CD4-positive, alpha-beta T cell (primary cell): ENCODE data around the gene FOXJ2. TPM values are rescaled to one million over a fixed set of nuclear protein-coding genes. Genes with fewer than 3 reads are reported as not detected.
"Not testable (repeated sequence)": the region's sequence is repeated elsewhere in the genome, so short reads cannot be mapped to it uniquely, and the experiment has no call there.

Source experiments
- ATAC-seq: fragments of 200-7000 bp; cut with Tn5 transposase; one replicate; pipeline ENCODE4 v1.10.0; 2022; ENCODE audit warnings: mild to moderate bottlenecking; ENCODE audit not compliant: poor library complexity
- CTCF ChIA-PET: fragments of 350-600 bp; sonication (Branson Sonifier 250); formaldehyde crosslinking; loops from one replicate; lab custom pipeline; 2021; ENCODE audit warnings: antibody characterized with exemption, inconsistent platforms; lab: Charles Lee
- POLR2A ChIA-PET: fragments of 350-600 bp; sonication (Branson Sonifier 250); formaldehyde crosslinking; loops from one replicate; lab custom pipeline; 2021; ENCODE audit warnings: antibody characterized with exemption, inconsistent platforms; lab: Charles Lee
- DNase-seq, 14 experiments: peaks; one replicate each; pipeline ENCODE4 v3.0.0-alpha.2; 2013 to 2020; ENCODE audit warnings: mixed read lengths in 2 of 14
- H3K27ac ChIP-seq, 2 donors: one replicate each; pipeline versions ENCODE4 v1.5.1 to v1.7.0; 2013; ENCODE audit warnings: low read length in 2 of 2, low read depth in 1 of 2, mild to moderate bottlenecking in 1 of 2
- H3K27me3 ChIP-seq, 2 experiments: 1 replicate in 1 of 2; 2 replicates in 1 of 2; pipeline versions ENCODE4 v1.6.1 to v1.7.0; 2013; ENCODE audit warnings: low read length in 2 of 2, control low read depth in 1 of 2, mild to moderate bottlenecking in 1 of 2, moderate library complexity in 1 of 2; ENCODE audit not compliant: insufficient read depth in 2 of 2, control insufficient read depth in 1 of 2
- H3K36me3 ChIP-seq: one replicate; pipeline ENCODE4 v1.6.1; 2013; ENCODE audit warnings: low read length, control low read depth; ENCODE audit not compliant: insufficient read depth
- H3K4me1 ChIP-seq: one replicate; pipeline ENCODE4 v1.6.1; 2013; ENCODE audit warnings: low read length, control low read depth; ENCODE audit not compliant: insufficient read depth
- H3K4me3 ChIP-seq: one replicate; pipeline ENCODE4 v1.5.1; 2013; ENCODE audit warnings: mild to moderate bottlenecking, low read length, moderate library complexity
- H3K9me3 ChIP-seq, 2 experiments: 1 replicate in 1 of 2; 2 replicates in 1 of 2; pipeline versions ENCODE4 v1.6.1 to v1.7.0; 2013; ENCODE audit warnings: low read length in 2 of 2, mild to moderate bottlenecking in 2 of 2, control low read depth in 1 of 2, moderate library complexity in 1 of 2; ENCODE audit not compliant: control insufficient read depth in 1 of 2, insufficient read depth in 1 of 2
- H3K27ac Mint-ChIP-seq: one replicate; pipeline ENCODE4 v1.8.0; 2020; ENCODE audit warnings: mixed read lengths
- H3K27me3 Mint-ChIP-seq: one replicate; pipeline ENCODE4 v1.8.0; 2021; ENCODE audit warnings: mixed read lengths
- H3K36me3 Mint-ChIP-seq: one replicate; pipeline ENCODE4 v1.8.0; 2021; ENCODE audit warnings: low read depth, mixed read lengths
- H3K4me1 Mint-ChIP-seq: one replicate; pipeline ENCODE4 v1.8.0; 2021; ENCODE audit warnings: low read depth, mixed read lengths
- H3K4me3 Mint-ChIP-seq: one replicate; pipeline ENCODE4 v1.8.0; 2020; ENCODE audit warnings: mild to moderate bottlenecking, mixed read lengths
- H3K9me3 Mint-ChIP-seq: one replicate; pipeline ENCODE4 v1.8.0; 2020; ENCODE audit warnings: mixed read lengths
- intact Hi-C, 2 experiments: fragments of 100-400 bp; cut with DNase I in 1 of 2; cut with micrococcal nuclease in 1 of 2; formaldehyde crosslinking; loops; one replicate each; pipeline versions ENCODE4 v1.15.1 to v1.9.0; 2023 to 2025; cut with DNase I, micrococcal nuclease
- polyA plus RNA-seq, 2 donors: library from polyadenylated mRNA; unstranded; fragments of 120-200 nt; gene quantifications; one replicate each; pipeline ENCODE4 v1.2.1, GENCODE V29; 2013
- total RNA-seq, 174 experiments: library from RNA in 2 of 174; stranded (reverse) in 2 of 174; gene quantifications; one replicate each; pipeline ENCODE4 v1.2.3 and lab custom pipeline; 2021 to 2026
- TF ChIP-seq, protein P1 (sequence below): fragments of 200-600 bp; IDR thresholded peaks from one replicate; pipeline ENCODE4 v1.8.0; 2022; ENCODE audit warnings: antibody characterized with exemption, mild to moderate bottlenecking

FOXJ2 gene
- total RNA-seq = 10 to 100 TPM; 36.3 to 38.5 TPM
- 19.3 TPM for polyA plus RNA-seq (2013, experiment 1 of 2)
- polyA plus RNA-seq (2013, experiment 2 of 2) = 23.0 TPM
- 13.8 to 101 (median 38.3) reads per million in 172 experiments for total RNA-seq (lab: John Stamatoyannopoulos, UW)

DNA sequence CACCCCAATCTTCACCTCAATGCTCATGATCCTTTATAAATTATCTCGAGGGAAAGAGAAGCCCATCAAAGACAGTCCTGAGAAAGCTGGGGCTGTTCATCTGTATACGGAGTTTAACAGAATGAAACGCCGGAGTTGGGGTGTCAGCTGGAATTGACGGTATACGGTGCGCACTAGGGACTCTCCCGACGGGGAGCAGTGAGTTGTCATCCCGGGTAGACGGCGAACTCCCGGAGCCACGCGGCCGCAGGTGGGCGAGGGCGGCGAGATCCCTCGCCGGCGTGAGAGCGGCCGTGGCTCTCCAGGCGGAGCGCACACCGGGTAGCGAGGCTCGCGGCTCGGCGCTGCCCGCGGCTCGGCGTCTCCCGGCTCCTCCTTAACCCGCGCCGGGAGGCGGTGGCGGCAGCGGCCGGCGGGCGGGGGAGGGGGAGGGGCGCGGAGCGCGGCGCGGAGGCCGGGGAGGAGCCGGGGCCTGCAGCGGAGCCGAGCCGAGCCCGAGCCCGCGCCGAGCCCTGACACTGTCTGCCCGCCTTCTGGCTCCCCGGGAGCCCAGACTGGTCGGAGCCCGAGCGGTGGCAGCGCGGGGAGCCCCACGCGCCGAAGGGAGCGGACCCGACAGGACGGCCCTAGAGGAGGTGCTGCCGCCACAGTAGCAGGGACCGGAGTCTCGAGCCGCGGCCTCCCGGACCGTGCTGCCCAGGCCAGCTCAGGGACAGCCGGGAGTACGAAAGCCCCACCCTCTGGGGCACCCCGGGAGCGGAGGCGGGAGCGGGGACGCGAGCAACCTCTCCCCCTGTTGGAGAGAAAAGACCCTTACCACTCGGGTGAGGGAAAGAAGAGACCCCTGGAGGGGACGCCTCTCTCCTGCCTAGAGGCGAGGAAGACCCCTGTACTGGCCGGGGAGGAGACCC, at the start of gene FOXJ2:
TSS of gene FOXJ2 (plus strand) at position 475 of the 911 bp plus-strand sequence. CDS start 7,117 bp downstream, outside the sequence.
- Histone ChIP-seq H3K27me3 (no peaks in the 10 kb centered on the region), H3K27ac (peak within 1 kb of the TSS; percentile 79 to 92), H3K4me1 (peaks cover 62% of the 10 kb centered on the region), H3K9me3 (no peaks in the 10 kb centered on the region), H3K4me3 (peak within 1 kb of the TSS; percentile 99), H3K36me3 (peaks cover 5% of the 10 kb centered on the region)
- intact Hi-C loops = loop anchor here in 1 of 2 experiments (2.0 kb wide), 1 partner anchor 48 kb away; no protein-coding TSS in a partner anchor
- TF ChIP-seq, protein P1, sequence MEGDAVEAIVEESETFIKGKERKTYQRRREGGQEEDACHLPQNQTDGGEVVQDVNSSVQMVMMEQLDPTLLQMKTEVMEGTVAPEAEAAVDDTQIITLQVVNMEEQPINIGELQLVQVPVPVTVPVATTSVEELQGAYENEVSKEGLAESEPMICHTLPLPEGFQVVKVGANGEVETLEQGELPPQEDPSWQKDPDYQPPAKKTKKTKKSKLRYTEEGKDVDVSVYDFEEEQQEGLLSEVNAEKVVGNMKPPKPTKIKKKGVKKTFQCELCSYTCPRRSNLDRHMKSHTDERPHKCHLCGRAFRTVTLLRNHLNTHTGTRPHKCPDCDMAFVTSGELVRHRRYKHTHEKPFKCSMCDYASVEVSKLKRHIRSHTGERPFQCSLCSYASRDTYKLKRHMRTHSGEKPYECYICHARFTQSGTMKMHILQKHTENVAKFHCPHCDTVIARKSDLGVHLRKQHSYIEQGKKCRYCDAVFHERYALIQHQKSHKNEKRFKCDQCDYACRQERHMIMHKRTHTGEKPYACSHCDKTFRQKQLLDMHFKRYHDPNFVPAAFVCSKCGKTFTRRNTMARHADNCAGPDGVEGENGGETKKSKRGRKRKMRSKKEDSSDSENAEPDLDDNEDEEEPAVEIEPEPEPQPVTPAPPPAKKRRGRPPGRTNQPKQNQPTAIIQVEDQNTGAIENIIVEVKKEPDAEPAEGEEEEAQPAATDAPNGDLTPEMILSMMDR = no peak
- ChIA-PET CTCF (interaction anchor here (0.6 to 3.1 kb wide), 8 partner anchors 13 to 1308 kb away, joined by 3 to 10 read pairs (median 4); no protein-coding TSS in a partner anchor), POLR2A (interaction anchor here (0.6 to 2.0 kb wide), 12 partner anchors 8 to 97 kb away, joined by 3 to 6 read pairs (median 3); partner anchors contain the start of genes C3AR1, NECAP1 and SLC2A3)
- peak within 1 kb of the TSS; percentile 96 for H3K27ac Mint-ChIP-seq
- peak within 1 kb of the TSS; percentile 94 for H3K4me3 Mint-ChIP-seq
- H3K36me3 Mint-ChIP-seq = peaks cover 18% of the 10 kb centered on the region
- DNase-seq (peak; percentile 68 to 91 (median 82)), ATAC-seq (peak; percentile 83)
- H3K27me3 Mint-ChIP-seq = no peaks in the 10 kb centered on the region
- H3K4me1 Mint-ChIP-seq = peaks cover 51% of the 10 kb centered on the region
- no peaks in the 10 kb centered on the region for H3K9me3 Mint-ChIP-seq

DNA sequence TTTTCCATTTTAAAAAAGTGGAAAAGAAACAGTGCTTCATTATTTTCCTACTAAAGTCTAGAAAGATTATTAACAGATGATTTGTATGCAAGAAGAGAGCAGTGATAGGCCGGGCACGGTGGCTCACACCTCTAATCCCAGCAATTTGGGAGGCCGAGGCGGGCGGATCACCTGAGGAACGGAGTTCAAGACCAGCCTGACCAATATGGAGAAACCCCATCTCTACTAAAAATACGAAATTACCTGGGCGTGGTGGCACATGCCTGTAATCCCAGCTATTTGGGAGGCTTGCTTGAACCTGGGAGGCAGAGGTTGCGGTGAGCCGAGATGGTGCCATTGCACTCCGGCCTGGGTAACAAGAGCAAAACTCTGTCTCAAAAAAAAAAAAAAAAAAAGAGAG, 49.5 kb upstream of the FOXJ2 start:
- ATAC-seq, H3K4me3 ChIP-seq, H3K27me3 ChIP-seq, POLR2A ChIA-PET, H3K27me3 Mint-ChIP-seq, intact Hi-C loops, H3K27ac Mint-ChIP-seq, H3K4me1 ChIP-seq, H3K4me3 Mint-ChIP-seq, H3K27ac ChIP-seq, H3K36me3 Mint-ChIP-seq, H3K36me3 ChIP-seq, H3K4me1 Mint-ChIP-seq, H3K9me3 ChIP-seq, DNase-seq, H3K9me3 Mint-ChIP-seq: not testable (repeated sequence)
- CTCF ChIA-PET = interaction anchor here (0.6 kb wide), 1 partner anchor 12 kb away, joined by 3 read pairs; no protein-coding TSS in a partner anchor

DNA sequence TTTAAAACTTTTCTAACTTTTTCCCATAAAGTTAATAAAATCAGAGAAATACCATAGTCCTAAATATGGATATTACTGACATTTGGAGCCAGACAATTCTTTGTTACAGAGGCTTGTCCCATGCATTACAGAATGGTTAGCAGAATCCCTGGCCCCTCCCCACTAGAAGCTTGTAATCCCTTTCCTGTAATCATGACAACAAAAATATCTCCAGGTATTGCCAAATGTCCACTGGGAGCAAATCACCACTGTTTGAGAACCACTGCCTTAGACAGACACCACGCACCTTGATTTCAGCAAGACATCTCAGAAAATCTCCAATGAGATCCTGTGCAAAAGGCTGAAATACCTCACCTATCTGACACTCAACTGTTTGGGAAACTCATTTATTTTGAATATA, 49.1 kb upstream of the FOXJ2 start:
- H3K4me3 Mint-ChIP-seq, H3K27ac Mint-ChIP-seq, DNase-seq, H3K4me3 ChIP-seq, ATAC-seq, H3K27me3 Mint-ChIP-seq, H3K9me3 Mint-ChIP-seq, H3K36me3 ChIP-seq, intact Hi-C loops, H3K27ac ChIP-seq, H3K9me3 ChIP-seq, CTCF ChIA-PET, H3K36me3 Mint-ChIP-seq, H3K27me3 ChIP-seq, H3K4me1 ChIP-seq, H3K4me1 Mint-ChIP-seq: not testable (repeated sequence)
- POLR2A ChIA-PET = interaction anchor here (0.6 kb wide), 1 partner anchor 15 kb away, joined by 3 read pairs; no protein-coding TSS in a partner anchor

DNA sequence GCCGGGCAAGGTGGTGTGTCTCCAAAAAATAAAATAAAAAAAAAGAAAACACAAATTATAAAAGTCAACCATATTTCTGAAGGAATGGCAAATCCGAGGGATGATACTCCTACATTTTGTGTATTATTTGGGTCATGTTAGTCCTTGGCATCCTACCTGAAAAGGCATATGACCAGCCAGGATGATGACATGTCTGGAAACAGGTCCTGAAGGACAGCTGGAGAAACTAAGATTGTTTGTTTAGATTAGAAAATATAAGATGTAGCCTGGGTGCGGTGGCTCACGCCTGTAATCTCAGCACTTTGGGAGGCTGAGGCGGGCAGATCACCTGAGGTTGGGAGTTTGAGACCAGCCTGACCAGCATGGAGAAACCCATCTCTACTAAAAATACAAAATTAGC, 47.6 kb upstream of the FOXJ2 start:
- ChIA-PET CTCF (interaction anchor here (1.0 to 1.7 kb wide), 2 partner anchors 15 to 52 kb away, joined by 4 to 5 read pairs; no protein-coding TSS in a partner anchor), POLR2A (no interaction called here)
- Histone ChIP-seq H3K27me3 (no peaks in the 10 kb centered on the region), H3K36me3 (no peaks in the 10 kb centered on the region), H3K27ac (no peak overlapping the region), H3K4me3 (no peak overlapping the region), H3K4me1 (peaks cover 22% of the 10 kb centered on the region), H3K9me3 (no peaks in the 10 kb centered on the region)
- no peak for ATAC-seq
- no peaks in the 10 kb centered on the region for H3K27me3 Mint-ChIP-seq
- intact Hi-C loops = no loop called here
- no peaks in the 10 kb centered on the region for H3K9me3 Mint-ChIP-seq
- no peak for DNase-seq
- TF ChIP-seq, protein P1 = no peak
- H3K4me3 Mint-ChIP-seq = no peak overlapping the region
- H3K4me1 Mint-ChIP-seq = peaks cover 3% of the 10 kb centered on the region
- no peaks in the 10 kb centered on the region for H3K36me3 Mint-ChIP-seq
- H3K27ac Mint-ChIP-seq = no peak overlapping the region
